Smooth muscle cell (in vitro differentiated cells): ENCODE data around the gene FASTKD3. TPM values are rescaled to one million over a fixed set of nuclear protein-coding genes. Genes with fewer than 3 reads are reported as not detected.
A peak's percentile ranks its signal among the peaks of the same experiment; 100 is the strongest.

Source experiments
- DNase-seq: peaks from one replicate; lab custom pipeline; 2025; ENCODE audit not compliant: unreplicated experiment; lab: John Stamatoyannopoulos, UW
- H2AFZ ChIP-seq: fragments of 200-600 bp; sonication (generic); 2 replicates; pipeline ENCODE4 v1.6.0; 2016; ENCODE audit warnings: antibody characterized with exemption, low read depth, mild to moderate bottlenecking
- H3F3A ChIP-seq: fragments of 200-600 bp; sonication (generic); 2 replicates; pipeline ENCODE4 v1.6.0; 2017; ENCODE audit warnings: antibody characterized with exemption, low read depth
- H3K27ac ChIP-seq: fragments of 200-600 bp; sonication (generic); 2 replicates; pipeline ENCODE4 v1.5.1; 2016; ENCODE audit warnings: low read depth, mild to moderate bottlenecking
- H3K27me3 ChIP-seq: fragments of 200-600 bp; sonication (generic); 2 replicates; pipeline ENCODE4 v1.6.1; 2016; ENCODE audit warnings: low read depth, mild to moderate bottlenecking
- H3K36me3 ChIP-seq: fragments of 200-600 bp; sonication (generic); 2 replicates; pipeline ENCODE4 v1.5.1; 2016; ENCODE audit warnings: low read depth
- H3K4me1 ChIP-seq: fragments of 200-600 bp; sonication (generic); 2 replicates; pipeline ENCODE4 v1.5.1; 2016; ENCODE audit warnings: low read depth
- H3K4me2 ChIP-seq: fragments of 200-600 bp; sonication (generic); 2 replicates; pipeline ENCODE4 v1.6.0; 2016; ENCODE audit warnings: mild to moderate bottlenecking
- H3K4me3 ChIP-seq: fragments of 200-600 bp; sonication (generic); 2 replicates; pipeline ENCODE4 v1.5.1; 2016; ENCODE audit warnings: mild to moderate bottlenecking
- H3K79me2 ChIP-seq: fragments of 200-600 bp; sonication (generic); 2 replicates; pipeline ENCODE4 v1.6.0; 2016; ENCODE audit warnings: low read depth, mild to moderate bottlenecking
- H3K9ac ChIP-seq: fragments of 200-600 bp; sonication (generic); 2 replicates; pipeline ENCODE4 v1.6.0; 2016; ENCODE audit warnings: low read depth
- H3K9me3 ChIP-seq: fragments of 200-600 bp; sonication (generic); replicated peaks from 2 replicates; pipeline ENCODE4 v1.5.1; 2016; ENCODE audit warnings: low read depth
- H4K20me1 ChIP-seq: fragments of 200-600 bp; sonication (generic); 2 replicates; pipeline ENCODE4 v1.6.0; 2016; ENCODE audit warnings: low read depth
- CTCF ChIP-seq: fragments of 200-600 bp; sonication (generic); IDR thresholded peaks from 2 replicates; pipeline ENCODE4 v1.5.1; 2017; ENCODE audit warnings: borderline replicate concordance, mild to moderate bottlenecking, antibody characterized with exemption; ENCODE audit not compliant: insufficient read depth, poor library complexity, severe bottlenecking
- WGBS: methylation state at CpG from one replicate; pipeline ENCODE4 v1.1.7; 2016; ENCODE audit warnings: low lambda C conversion rate; 5-methylcytosine and 5-hydroxymethylcytosine counted together
- polyA plus RNA-seq: library from polyadenylated mRNA; unstranded; fragments of >200 nt; fragmentation: Nextera tagmentation; extraction: Ambion mirVana; gene quantifications from 2 replicates; pipeline ENCODE4 v1.2.1, GENCODE V29; 2016
- total RNA-seq: library from RNA; depleted of rRNA; stranded (reverse); fragments of >200 nt; gene quantifications from 2 replicates; pipeline ENCODE4 v1.2.3, GENCODE V29; 2014

The FASTKD3 gene
- total and polyA plus RNA-seq, 2 experiments from 2014 or later: 12.6 to 16.5 TPM

GRCh38 chr5:7851240-7851592 lies 17.6 kb downstream of the FASTKD3 start:
- no peak overlapping the region for H3K9ac ChIP-seq
- H3K79me2 ChIP-seq: no peaks in the 10 kb centered on the region
- peak overlapping the region; percentile 96 for H2AFZ ChIP-seq
- H3K27ac ChIP-seq: no peak overlapping the region
- TF ChIP-seq CTCF: no peak
- no peaks in the 10 kb centered on the region for H3K4me1 ChIP-seq
- WGBS: 53% methylated on average over 16 of the region's 16 CpGs
- no peaks in the 10 kb centered on the region for H3K9me3 ChIP-seq
- peak overlapping the region; percentile 95 for H3K4me2 ChIP-seq
- H3K4me3 ChIP-seq: peak overlapping the region; percentile 80
- no peaks in the 10 kb centered on the region for H3K36me3 ChIP-seq
- H3F3A ChIP-seq: no peaks in the 10 kb centered on the region
- no peaks in the 10 kb centered on the region for H4K20me1 ChIP-seq
- no peak for DNase-seq
- H3K27me3 ChIP-seq: no peaks in the 10 kb centered on the region

GRCh38 chr5:7850395-7851239 lies 18.2 kb downstream of the FASTKD3 start, which contains the start of gene CFAP90:
Gene CFAP90 (minus strand): TSS chr5:7851133. CDS start chr5:7851021, 112 bp downstream.
- peak within 1 kb of the TSS; percentile 95 for H3K4me2 ChIP-seq
- WGBS: under 1% methylated on average over 15 of the region's 76 CpGs
- TF ChIP-seq CTCF: peak; percentile 55
- peak within 1 kb of the TSS; percentile 80 for H3K4me3 ChIP-seq
- no peaks in the 10 kb centered on the region for H3K79me2 ChIP-seq
- no peaks in the 10 kb centered on the region for H3K36me3 ChIP-seq
- no peaks in the 10 kb centered on the region for H4K20me1 ChIP-seq
- H3K27ac ChIP-seq: no peak within 1 kb of the TSS
- peak within 1 kb of the TSS; percentile 80 for H3K9ac ChIP-seq
- no peaks in the 10 kb centered on the region for H3K4me1 ChIP-seq
- no peaks in the 10 kb centered on the region for H3K9me3 ChIP-seq
- DNase-seq: peak; percentile 41
- H3F3A ChIP-seq: no peaks in the 10 kb centered on the region
- H2AFZ ChIP-seq: peak within 1 kb of the TSS; percentile 96
- H3K27me3 ChIP-seq: no peaks in the 10 kb centered on the region

DNA sequence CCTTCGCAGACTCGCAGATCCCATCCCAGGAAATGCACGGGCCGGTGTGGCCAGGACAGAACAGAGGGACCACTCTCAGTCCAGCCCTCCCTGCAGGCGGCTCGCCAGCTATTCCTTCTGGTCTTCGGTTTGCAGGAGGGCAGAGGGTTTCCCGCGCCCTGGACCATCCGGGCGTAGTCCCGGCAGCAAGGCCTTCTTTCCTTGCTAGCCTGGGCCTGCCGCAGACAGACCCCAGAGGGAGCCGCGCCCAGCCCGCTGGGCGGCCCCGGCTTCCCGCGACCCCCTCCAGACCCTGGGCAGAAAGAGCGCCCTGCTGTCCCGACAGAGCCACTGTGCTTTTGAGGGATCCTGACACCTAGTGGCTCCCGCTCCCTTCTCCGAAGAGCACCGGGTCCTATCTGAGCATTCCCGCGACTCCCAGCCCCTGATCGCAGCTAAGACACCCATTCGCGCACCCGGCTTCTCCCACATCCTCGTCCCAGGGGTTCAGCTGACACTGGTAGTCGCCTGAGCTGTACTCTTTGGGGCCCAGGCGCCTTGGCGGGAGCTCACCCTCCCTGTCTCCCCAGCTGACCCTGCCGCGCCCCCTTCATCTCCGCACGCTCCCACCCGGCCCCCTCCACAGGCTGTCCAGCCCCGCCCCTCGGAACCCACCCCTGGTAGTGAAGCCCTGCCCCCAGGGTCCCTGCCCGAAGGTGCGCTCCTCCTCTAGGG lies 19.0 kb downstream of the FASTKD3 start:
- DNase-seq: peak; percentile 35
- no peaks in the 10 kb centered on the region for H3F3A ChIP-seq
- H3K9me3 ChIP-seq: no peaks in the 10 kb centered on the region
- no peaks in the 10 kb centered on the region for H3K79me2 ChIP-seq
- no peaks in the 10 kb centered on the region for H3K4me1 ChIP-seq
- peak overlapping the region; percentile 80 for H3K4me3 ChIP-seq
- peak overlapping the region; percentile 95 for H3K4me2 ChIP-seq
- H2AFZ ChIP-seq: peak overlapping the region; percentile 64
- H4K20me1 ChIP-seq: no peaks in the 10 kb centered on the region
- H3K9ac ChIP-seq: no peak overlapping the region
- peak; percentile 9 for TF ChIP-seq CTCF
- H3K27me3 ChIP-seq: no peaks in the 10 kb centered on the region
- 3% methylated on average over 40 of the region's 44 CpGs for WGBS
- no peaks in the 10 kb centered on the region for H3K36me3 ChIP-seq
- no peak overlapping the region for H3K27ac ChIP-seq
